GM21717 (cell line): ENCODE data around the gene CDYL.

ENCODE experiments used
- ATAC-seq: cut with Tn5 transposase; IDR thresholded peaks from one replicate; pipeline ENCODE4 v1.9.1; 2021; ENCODE audit warnings: mild to moderate bottlenecking, moderate library complexity; ENCODE audit not compliant: unreplicated experiment

Gene CDYL

DNA sequence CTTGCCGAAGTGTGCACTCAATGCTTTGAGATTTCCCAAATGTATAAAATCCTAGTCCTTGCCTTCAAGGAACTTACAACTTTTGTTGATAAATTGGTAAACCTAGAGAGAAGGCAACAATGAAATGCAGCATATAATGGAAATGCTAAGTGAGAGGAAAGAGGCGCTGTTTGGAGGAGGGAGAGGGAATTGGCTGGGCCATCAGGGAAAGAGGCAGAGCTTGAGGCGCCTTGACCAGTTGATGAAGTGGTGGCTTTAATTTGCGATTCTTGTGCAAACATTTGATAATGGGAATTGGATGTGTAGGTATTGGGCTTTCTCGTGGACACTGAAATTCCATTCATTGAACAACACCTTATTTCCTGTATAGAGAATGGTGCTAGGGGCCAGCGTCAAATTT lies 1.9 kb upstream of the CDYL start:
- ATAC-seq = no peak

DNA sequence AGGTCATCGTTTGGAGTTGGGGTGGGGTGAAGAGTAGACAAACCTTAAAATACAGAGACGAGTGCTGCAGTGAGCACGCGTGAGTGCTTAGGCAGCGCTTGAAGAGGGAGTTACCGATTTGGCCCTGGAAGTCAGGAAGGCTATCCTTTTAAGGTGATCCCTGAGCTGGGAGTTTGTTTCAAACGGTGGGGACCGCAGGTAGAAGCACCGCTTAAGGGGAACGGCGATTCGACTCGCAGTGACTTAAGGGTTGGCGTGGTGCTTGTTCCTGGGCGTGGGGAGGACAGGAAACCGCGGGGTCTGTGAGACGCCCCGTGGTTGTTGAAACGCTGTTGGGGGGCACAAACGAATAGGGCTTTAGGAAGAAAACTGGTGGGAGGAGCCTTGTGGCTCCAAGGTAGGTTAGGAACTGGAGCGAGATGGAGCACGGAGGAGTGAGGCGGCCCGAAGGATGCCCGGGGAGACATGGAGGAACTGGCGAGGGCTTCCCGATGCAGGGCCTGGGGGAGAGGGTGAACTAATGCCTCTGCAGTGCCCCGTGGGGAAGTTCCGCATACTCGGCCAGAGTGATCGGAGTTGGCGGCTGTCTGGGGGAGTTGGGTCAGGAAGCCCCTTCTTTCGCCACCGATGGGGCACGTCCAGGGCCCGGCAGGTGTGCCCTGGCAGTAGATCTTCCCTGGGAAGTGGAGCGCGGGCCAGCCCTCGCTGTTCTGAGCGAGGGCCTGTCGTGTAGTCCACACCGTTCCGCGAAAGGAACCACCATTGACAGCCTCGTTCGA lies 1.3 kb upstream of the CDYL start:
- ATAC-seq = peak; percentile 1

DNA sequence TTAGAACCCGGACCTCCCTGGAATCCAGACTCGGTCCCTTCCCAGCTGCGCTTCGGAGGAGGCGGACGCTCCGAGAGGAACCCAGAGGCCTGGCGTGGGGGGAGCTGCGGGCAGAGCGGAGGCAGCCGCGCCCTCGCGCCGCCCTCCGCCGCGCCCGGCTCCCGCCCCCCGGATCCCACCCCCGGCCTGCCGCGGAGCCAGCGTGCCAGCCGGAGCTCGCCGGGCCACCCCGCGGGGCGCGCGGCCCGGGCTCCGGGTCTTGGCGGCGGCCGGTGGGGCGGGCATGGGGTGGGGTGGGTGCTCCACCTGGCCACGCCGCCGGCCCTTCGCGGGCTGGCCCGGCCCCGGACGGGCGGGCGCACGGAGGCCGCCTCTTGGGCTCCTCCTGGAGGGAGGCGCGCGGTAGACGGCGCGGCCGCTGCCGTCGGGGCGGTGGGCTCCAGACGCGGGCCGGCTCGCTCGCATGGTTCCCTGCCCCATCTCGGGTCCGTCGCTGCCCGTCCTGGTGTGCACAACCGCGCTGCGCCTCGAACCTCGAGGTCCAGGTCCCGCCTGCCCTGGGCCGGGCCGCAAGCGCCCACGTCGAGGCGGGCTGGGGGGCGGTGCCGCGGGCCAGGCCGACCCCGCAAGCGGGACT lies 592 bp upstream of the CDYL start:
- peak; percentile 44 for ATAC-seq

GRCh38 chr6:4776493-4777393 lies 539 bp downstream of the CDYL start:
- peak; percentile 16 for ATAC-seq

- ATAC-seq = no peak
Observed at GRCh38 chr6:4777394-4777935, 1.3 kb downstream of the CDYL start.

DNA sequence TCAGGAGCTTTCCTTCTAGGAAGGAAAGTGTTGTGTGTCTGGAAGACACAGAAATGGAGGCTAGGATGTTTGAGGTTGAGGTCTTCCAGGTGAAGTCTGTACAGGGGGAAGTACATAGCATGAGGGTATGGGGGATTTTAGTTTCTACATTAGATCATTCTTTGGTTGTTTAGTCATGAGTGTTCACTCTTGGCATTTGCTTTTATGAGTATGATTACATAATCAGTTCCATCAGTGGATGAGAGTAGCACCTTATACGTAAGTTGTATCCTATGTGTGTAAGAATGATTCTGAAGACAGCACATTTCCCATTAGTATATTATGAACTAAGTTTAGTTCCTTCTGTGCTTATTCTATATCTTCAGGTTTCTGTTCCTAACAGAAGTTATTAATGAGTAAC lies 1.9 kb downstream of the CDYL start:
- no peak for ATAC-seq

- no peak for ATAC-seq
Observed at GRCh38 chr6:4780360-4780812, 4.2 kb downstream of the CDYL start.

GRCh38 chr6:4781426-4781825 lies 5.2 kb downstream of the CDYL start:
- no peak for ATAC-seq

DNA sequence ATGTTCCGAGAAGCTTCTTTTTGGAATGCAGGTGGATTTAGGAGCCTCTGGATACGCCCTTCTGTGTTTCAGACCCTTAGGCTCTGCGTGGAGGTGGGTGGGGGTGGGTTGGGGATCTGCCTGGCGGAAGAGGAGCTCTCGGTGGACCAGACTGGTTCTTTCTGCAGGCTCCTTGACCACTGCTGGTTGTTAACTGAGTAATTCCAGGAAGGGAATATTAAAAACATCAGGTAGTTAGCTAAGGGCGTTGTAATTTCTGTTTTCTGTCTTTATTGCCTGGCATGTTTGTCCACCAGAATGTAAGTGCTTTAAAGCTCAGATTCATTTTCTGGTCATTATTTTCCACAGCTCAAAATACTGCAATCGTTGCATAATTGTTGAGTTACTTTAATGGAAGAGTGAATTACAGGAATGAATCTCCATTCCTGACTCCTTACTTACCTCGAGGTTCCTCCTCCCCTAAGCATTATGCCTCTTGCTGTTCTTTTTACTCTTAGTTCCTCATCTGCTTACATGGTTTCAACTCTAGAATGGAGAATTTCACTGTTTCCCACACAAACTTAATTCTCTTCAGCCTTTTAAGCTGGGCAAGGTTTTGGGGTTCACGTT lies 5.9 kb downstream of the CDYL start:
- no peak for ATAC-seq

- ATAC-seq = no peak
Observed at GRCh38 chr6:4786996-4787395, 10.8 kb downstream of the CDYL start.

DNA sequence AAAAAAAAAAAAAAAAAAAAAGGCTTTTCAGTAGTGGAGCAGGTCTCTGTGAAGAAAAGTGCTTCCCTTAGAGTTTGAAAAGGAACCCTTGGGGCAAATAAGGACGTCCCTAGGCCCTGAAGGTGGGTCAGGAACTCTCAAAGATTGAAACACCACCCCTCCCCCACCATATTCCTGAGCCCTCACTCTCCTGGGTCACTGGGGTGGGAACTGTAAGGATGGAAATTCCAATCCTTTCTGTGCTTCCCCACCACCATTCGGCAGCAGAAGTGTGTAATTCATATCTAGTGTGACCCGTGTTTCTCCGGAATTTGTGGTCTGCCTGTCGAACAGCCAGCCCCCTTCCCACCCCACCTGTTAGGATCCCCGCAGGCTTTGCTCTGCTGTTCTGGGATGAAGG lies 12.3 kb downstream of the CDYL start:
- ATAC-seq = no peak

DNA sequence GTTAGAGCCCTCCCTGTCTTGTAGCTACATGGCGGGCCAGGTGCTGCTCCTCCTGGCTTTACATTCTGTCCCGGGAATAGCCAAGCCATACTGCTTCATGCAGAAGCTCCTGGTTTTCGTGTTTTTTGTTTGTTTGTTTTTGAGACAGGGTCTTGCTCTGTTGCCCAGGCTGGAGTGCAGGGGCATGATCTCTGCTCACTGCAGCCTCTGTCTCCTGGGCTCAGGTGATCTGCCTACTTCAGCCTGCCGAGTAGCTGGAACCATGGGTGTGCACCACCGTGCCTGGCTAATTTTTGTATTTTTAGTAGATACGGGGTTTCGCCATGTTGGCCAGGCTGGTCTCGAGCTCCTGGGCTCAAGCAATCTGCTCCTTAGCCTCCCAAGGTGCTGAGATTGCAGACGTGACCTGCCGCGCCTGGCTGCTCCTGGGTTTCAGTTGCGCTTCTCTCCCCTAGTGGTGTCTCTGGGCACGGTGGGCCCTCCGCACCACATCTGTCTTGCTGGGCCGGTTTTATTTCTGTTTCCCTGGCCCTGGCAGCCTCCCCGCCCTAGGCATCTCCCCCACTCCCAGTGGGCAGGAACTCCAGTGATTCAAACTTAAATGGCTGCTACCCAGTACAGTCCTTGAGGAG lies 12.9 kb downstream of the CDYL start:
- ATAC-seq = no peak

GRCh38 chr6:4790158-4790899 lies 14.1 kb downstream of the CDYL start:
- no peak for ATAC-seq

DNA sequence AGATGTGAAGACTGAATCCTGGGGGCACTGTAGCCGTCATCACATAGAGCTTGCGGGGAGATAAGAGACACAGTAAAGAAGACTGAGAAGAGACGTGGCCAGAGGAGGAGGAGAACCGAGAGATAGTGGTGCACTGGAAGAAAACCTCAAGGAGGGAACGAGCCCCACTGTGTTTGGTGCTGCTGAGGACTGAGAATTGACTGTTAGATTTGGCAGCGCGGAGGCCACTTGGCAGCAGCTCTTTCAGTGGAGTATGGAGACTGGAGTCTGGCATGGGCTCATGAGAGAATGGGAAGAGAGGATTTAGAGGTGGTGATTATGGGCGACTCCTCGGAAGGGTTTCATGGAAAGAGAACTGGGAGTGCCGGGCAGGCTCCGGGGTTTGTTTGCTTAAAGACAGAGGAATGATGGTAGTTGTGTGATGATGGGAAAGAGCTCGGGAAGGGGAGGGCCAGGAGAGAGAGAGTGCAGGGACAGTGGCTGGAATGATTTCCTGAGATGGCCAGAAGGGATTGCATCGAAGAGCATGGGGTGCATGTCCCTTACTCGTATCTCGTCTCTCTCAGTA lies 18.0 kb downstream of the CDYL start:
- ATAC-seq = no peak

GRCh38 chr6:4797587-4797986 lies 21.4 kb downstream of the CDYL start:
- ATAC-seq = no peak

DNA sequence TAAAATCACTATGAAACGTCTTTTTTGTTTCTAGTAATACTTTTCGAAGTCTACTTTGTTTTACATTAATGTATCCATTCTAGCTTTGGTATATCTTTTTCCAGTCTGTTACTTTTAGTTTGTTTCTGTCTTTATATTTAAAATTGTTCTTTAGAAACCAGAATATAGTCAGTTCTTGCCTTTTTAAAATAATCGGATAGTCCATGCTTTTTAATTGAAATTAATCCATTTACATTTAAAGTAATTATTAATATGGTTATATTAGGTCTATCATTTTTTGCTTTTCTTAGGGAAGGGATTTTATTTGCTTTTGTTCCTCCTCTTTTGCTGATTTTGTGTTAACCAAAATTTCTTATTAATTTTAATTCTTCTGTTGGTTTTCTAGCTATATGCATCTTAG lies 23.7 kb downstream of the CDYL start:
- ATAC-seq = no peak

DNA sequence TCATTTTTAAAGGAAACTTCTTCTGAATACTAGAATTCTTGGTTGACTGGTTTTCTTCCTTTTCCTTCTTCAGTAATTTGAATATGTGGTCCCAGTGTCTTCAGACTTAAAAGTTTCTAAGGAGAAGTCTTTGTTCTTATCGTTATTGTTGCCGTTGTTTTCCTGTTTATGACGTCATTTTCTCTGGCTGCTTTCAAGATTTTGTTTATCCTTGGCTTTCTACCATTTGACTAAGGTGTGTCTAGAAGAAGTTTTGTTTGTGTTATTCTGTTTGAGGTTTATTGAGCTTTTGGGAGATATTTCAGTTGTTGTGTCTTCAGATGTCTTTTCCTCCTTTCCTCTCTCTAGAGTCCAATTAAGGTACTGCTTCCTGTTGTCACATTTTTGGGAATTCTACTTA lies 24.5 kb downstream of the CDYL start:
- ATAC-seq = no peak

DNA sequence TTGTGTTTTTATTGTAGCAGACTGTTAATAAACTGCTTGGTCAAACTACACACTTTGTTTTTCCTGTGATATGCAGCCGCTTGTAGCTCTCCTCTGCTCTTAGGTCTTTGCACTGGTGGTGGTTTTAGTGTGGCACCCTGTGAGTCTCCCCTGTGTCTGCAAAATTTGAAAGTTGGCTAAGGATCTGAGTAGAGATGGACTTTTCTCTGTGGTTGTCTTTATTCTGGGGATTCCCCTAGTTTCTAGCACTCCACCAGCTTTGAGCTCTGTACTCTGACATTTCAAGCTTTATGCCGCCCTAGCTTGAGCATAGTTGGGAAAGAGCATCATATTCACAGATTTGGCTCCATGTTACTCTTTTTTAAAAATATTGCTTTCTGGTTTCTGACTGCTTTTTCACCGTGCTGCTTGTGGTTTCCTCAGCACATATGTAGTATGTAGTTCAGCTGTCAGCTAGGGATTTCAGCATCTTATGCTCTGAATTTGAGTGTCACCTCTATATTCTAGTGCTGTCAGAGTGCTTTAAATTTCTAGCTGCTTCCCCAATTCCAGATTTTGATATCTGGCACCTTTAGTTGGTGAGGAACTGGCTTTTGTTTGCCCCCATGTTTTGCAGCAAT lies 25.4 kb downstream of the CDYL start:
- peak; percentile 74 for ATAC-seq
